GM12878 (cell line): ENCODE data around the gene AKT3. TPM values are rescaled to one million over a fixed set of nuclear protein-coding genes. Genes with fewer than 3 reads are reported as not detected.

ENCODE experiments used
- ATAC-seq: fragments of 200-7000 bp; cut with Tn5 transposase; 3 replicates; pipeline ENCODE4 v1.9.1; 2020; ENCODE audit warnings: mild to moderate bottlenecking, moderate library complexity
- BruUV-seq: library from RNA; stranded (reverse); fragments of 400-500 nt; replicated peaks from 2 replicates; lab custom pipeline; 2021; lab: Mats Ljungman, UMichigan
- CTCF ChIA-PET: fragments of 300-600 bp; sonication (Branson Sonifier 250); formaldehyde crosslinking; extraction: SDS; loops from one replicate; lab custom pipeline; 2021; ENCODE audit warnings: inconsistent platforms; lab: Yijun Ruan, JAX
- POLR2A ChIA-PET: fragments of 350-600 bp; formaldehyde crosslinking; extraction: SDS; loops from one replicate; lab custom pipeline; 2021; ENCODE audit warnings: inconsistent platforms; lab: Charles Lee
- RAD21 ChIA-PET: fragments of 300-600 bp; sonication (Branson Sonifier 250); formaldehyde crosslinking; loops from one replicate; lab custom pipeline; 2023; ENCODE audit warnings: antibody characterized with exemption; ENCODE audit not compliant: unreplicated experiment; lab: Charles Lee
- SMC1A ChIA-PET: fragments of 300-600 bp; sonication (Branson Sonifier 250); formaldehyde crosslinking; loops from one replicate; lab custom pipeline; 2023; ENCODE audit not compliant: unreplicated experiment, uncharacterized antibody; lab: Charles Lee
- DNase-seq: peaks from one replicate; pipeline ENCODE4 v3.0.0-alpha.2; 2011; ENCODE audit warnings: low read depth, low spot score
- FAIRE-seq: peaks from 3 replicates; lab custom pipeline; 2011; peaks lifted over from hg19 to GRCh38; lab: Jason Lieb, UNC
- H2AFZ ChIP-seq: 2 replicates; pipeline ENCODE4 v1.6.0; 2011; ENCODE audit warnings: low read depth, low read length, control low read depth; ENCODE audit not compliant: control insufficient read depth
- H3K27ac ChIP-seq: 2 replicates; pipeline ENCODE4 v1.5.1; 2011; ENCODE audit warnings: control low read depth; ENCODE audit not compliant: control insufficient read depth, insufficient read depth
- H3K27me3 ChIP-seq, 2 experiments: replicated peaks in 1 of 2; 2 replicates each; pipeline versions ENCODE4 v1.6.0 to v1.6.1; 2011; ENCODE audit warnings: low read length in 1 of 2; ENCODE audit not compliant: control insufficient read depth in 2 of 2, insufficient read depth in 2 of 2
- H3K36me3 ChIP-seq, 2 experiments: 2 replicates each; pipeline ENCODE4 v1.5.1; 2011; ENCODE audit warnings: low read length in 1 of 2; ENCODE audit not compliant: control insufficient read depth in 2 of 2, insufficient read depth in 2 of 2
- H3K4me1 ChIP-seq: 2 replicates; pipeline ENCODE4 v1.6.1; 2011; ENCODE audit warnings: mild to moderate bottlenecking, low read length, moderate library complexity, mixed read lengths; ENCODE audit not compliant: control insufficient read depth, insufficient read depth
- H3K4me2 ChIP-seq: 2 replicates; pipeline ENCODE4 v1.6.0; 2011; ENCODE audit warnings: control low read depth; ENCODE audit not compliant: control insufficient read depth, insufficient read depth
- H3K4me3 ChIP-seq: fragments of 200-600 bp; sonication (generic); 2 replicates; pipeline ENCODE4 v1.5.1; 2016
- H3K79me2 ChIP-seq: 2 replicates; pipeline ENCODE4 v1.6.0; 2011; ENCODE audit warnings: low read length; ENCODE audit not compliant: control insufficient read depth, insufficient read depth
- H3K9ac ChIP-seq: 2 replicates; pipeline ENCODE4 v1.8.0; 2011; ENCODE audit warnings: low read length, control low read depth, mixed read lengths; ENCODE audit not compliant: control insufficient read depth, insufficient read depth
- H3K9me3 ChIP-seq: replicated peaks from 3 replicates; pipeline ENCODE4 v1.5.1; 2011; ENCODE audit warnings: mild to moderate bottlenecking, low read length; ENCODE audit not compliant: control insufficient read depth, insufficient read depth
- H4K20me1 ChIP-seq: 2 replicates; pipeline ENCODE4 v1.6.0; 2011; ENCODE audit not compliant: control insufficient read depth, insufficient read depth
- BACH1 ChIP-seq: fragments of 450-650 bp; IDR thresholded peaks from 2 replicates; pipeline ENCODE4 v1.6.1; 2017; ENCODE audit warnings: mild to moderate bottlenecking, borderline replicate concordance
- CHD2 ChIP-seq: IDR thresholded peaks from 2 replicates; pipeline ENCODE4 v1.6.1; 2011; ENCODE audit warnings: low read depth, low read length, improper control_type of control experiment, borderline replicate concordance
- EZH2 ChIP-seq: IDR thresholded peaks from 2 replicates; pipeline ENCODE4 v1.6.1; 2012; ENCODE audit warnings: low read depth, mild to moderate bottlenecking, control low read depth, inconsistent platforms, low read length, borderline replicate concordance; ENCODE audit not compliant: control insufficient read depth
- FOXM1 ChIP-seq: IDR thresholded peaks from 2 replicates; pipeline ENCODE4 v1.6.1; 2012; ENCODE audit warnings: low read depth, mild to moderate bottlenecking, inconsistent platforms, low read length, moderate library complexity
- JUNB ChIP-seq: IDR thresholded peaks from 2 replicates; pipeline ENCODE4 v1.6.1; 2016; ENCODE audit warnings: antibody characterized with exemption, mild to moderate bottlenecking
- MEF2B ChIP-seq: fragments of 450-650 bp; IDR thresholded peaks from 2 replicates; pipeline ENCODE4 v1.6.1; 2018; ENCODE audit warnings: mild to moderate bottlenecking, moderate library complexity; ENCODE audit not compliant: partially characterized antibody, poor library complexity, severe bottlenecking
- RAD51 ChIP-seq: fragments of 450-650 bp; IDR thresholded peaks from 2 replicates; pipeline ENCODE4 v1.6.1; 2016; ENCODE audit warnings: moderate library complexity, mild to moderate bottlenecking, inconsistent platforms
- SMAD1 ChIP-seq: fragments of 450-650 bp; IDR thresholded peaks from 2 replicates; pipeline ENCODE4 v1.6.1; 2018; ENCODE audit warnings: mild to moderate bottlenecking, low read depth; ENCODE audit not compliant: partially characterized antibody
- SMC3 ChIP-seq: IDR thresholded peaks from 2 replicates; pipeline ENCODE4 v1.6.1; 2011; ENCODE audit warnings: low read length, improper control_type of control experiment, borderline replicate concordance
- YBX1 ChIP-seq: fragments of 450-650 bp; IDR thresholded peaks from 2 replicates; pipeline ENCODE4 v1.6.1; 2016; ENCODE audit warnings: antibody characterized with exemption
- ZNF24 ChIP-seq: fragments of 450-650 bp; IDR thresholded peaks from 2 replicates; pipeline ENCODE4 v1.6.1; 2017; ENCODE audit warnings: antibody characterized with exemption, mild to moderate bottlenecking
- ZNF274 ChIP-seq: IDR thresholded peaks from one replicate; pipeline ENCODE4 v1.8.0; 2011; ENCODE audit not compliant: insufficient read length, insufficient read depth
- WGBS: methylation state at CpG from one replicate; pipeline ENCODE4 v1.1.6; 2016; ENCODE audit warnings: low lambda C conversion rate; ENCODE audit not compliant: insufficient replicate concordance, insufficient coverage; ENCODE audit errors: missing lambda C conversion rate; 5-methylcytosine and 5-hydroxymethylcytosine counted together
- in situ Hi-C: fragments of 300-500 bp; cut with MboI; formaldehyde crosslinking; loops from 9 replicates; pipeline ENCODE4 v1.14.3; 2018; ENCODE audit warnings: mixed read lengths
- intact Hi-C: fragments of 100-400 bp; cut with micrococcal nuclease; formaldehyde crosslinking; loops from one replicate; pipeline ENCODE4 v1.14.2; 2022; ENCODE audit not compliant: unreplicated experiment
- polyA plus RNA-seq, 11 experiments: library from polyadenylated mRNA; depleted of rRNA in 4 of 11; unstranded in 6 of 11; stranded (reverse) in 5 of 11; fragments of >200 nt; fragmentation: Nextera tagmentation in 4 of 11; fragmentation: Illumina TruSeq in 1 of 11; extraction: Ambion mirVana in 4 of 11; extraction: Trizol in 1 of 11; gene quantifications; 1 replicate in 1 of 11; 2 replicates in 10 of 11; pipeline versions ENCODE4 v1.2.1 to v1.2.3, GENCODE V29; 2011 to 2016; ENCODE audit warnings: inconsistent platforms in 2 of 11, missing spikeins in 2 of 11, low read depth in 1 of 11
- total RNA-seq, 4 experiments: library from RNA; depleted of rRNA in 3 of 4; stranded (reverse); fragments of >200 nt in 3 of 4; fragmentation: Illumina TruSeq in 1 of 4; extraction: Trizol in 1 of 4; gene quantifications; 2 replicates each; pipeline versions ENCODE4 v1.2.1 to v1.2.3, GENCODE V29; 2013 to 2021
- TF ChIP-seq, protein P1 (sequence below): fragments of 450-650 bp; formaldehyde crosslinking; IDR thresholded peaks from 2 replicates; pipeline ENCODE4 v1.5.0; 2022; ENCODE audit warnings: mild to moderate bottlenecking, missing genetic modification characterization
- TF ChIP-seq, protein P2 (sequence below): fragments of 450-650 bp; formaldehyde crosslinking; IDR thresholded peaks from 2 replicates; pipeline ENCODE4 v1.4.0; 2022; ENCODE audit warnings: mild to moderate bottlenecking, moderate library complexity

The AKT3 gene
- total and polyA plus RNA-seq, 10 of the 15 experiments (the other 5 are each of a cell fraction or from before 2014, with no cell fraction given) = 0.03 to 0.56 (median 0.19) TPM

DNA sequence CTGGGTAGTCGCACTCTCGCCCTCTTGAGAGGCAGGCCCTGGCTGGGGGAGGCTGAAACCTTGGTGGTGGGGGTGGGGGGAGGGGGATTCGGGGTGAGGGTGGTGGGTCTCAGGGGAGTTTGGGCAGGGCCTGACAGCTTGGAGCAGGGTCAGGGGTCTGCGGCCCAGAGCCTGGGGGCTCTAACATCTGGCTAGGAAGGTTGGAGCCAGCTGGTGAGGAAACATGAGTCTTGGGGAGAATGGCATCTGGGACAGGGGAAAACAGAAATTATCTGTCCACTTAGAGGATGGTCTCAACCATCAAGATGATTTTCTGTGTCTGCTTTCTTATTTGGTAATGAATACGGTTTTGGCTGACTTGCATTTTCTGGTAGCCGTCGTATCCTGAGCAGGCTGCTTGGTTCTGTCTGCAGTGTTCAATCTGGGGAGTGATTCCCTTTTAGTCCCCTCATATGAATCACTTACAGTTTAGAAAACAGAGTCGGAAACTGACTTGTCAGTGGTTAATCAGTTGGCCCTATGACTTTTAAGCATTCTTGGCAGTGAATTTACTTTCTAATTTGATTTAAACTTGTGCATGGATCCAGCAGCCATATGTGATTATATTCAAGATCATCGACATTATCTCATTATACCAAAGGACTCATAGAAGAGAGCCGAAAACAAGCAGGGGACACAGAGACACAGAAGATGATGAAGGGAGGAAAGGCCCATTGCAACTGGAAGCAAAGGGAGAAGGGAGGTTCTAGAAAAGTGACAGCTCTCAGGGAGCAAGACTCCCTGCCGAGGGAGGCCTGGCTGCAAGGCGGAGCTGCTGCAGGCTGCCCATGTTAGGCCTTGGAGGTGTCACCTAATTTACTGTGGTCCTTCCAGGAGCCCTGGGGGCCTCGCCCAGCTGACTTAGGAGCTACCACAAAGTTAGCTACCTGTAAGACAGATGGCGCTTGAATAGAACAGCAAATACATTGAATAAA, 356.6 kb downstream of the AKT3 start (continued):
- TF ChIP-seq, protein P1, sequence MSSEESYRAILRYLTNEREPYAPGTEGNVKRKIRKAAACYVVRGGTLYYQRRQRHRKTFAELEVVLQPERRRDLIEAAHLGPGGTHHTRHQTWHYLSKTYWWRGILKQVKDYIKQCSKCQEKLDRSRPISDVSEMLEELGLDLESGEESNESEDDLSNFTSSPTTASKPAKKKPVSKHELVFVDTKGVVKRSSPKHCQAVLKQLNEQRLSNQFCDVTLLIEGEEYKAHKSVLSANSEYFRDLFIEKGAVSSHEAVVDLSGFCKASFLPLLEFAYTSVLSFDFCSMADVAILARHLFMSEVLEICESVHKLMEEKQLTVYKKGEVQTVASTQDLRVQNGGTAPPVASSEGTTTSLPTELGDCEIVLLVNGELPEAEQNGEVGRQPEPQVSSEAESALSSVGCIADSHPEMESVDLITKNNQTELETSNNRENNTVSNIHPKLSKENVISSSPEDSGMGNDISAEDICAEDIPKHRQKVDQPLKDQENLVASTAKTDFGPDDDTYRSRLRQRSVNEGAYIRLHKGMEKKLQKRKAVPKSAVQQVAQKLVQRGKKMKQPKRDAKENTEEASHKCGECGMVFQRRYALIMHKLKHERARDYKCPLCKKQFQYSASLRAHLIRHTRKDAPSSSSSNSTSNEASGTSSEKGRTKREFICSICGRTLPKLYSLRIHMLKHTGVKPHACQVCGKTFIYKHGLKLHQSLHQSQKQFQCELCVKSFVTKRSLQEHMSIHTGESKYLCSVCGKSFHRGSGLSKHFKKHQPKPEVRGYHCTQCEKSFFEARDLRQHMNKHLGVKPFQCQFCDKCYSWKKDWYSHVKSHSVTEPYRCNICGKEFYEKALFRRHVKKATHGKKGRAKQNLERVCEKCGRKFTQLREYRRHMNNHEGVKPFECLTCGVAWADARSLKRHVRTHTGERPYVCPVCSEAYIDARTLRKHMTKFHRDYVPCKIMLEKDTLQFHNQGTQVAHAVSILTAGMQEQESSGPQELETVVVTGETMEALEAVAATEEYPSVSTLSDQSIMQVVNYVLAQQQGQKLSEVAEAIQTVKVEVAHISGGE (CRISPR knock-in tag) = no peak
- TF ChIP-seq BACH1 = no peak
- TF ChIP-seq SMC3 = no peak
- no peak for TF ChIP-seq FOXM1

DNA sequence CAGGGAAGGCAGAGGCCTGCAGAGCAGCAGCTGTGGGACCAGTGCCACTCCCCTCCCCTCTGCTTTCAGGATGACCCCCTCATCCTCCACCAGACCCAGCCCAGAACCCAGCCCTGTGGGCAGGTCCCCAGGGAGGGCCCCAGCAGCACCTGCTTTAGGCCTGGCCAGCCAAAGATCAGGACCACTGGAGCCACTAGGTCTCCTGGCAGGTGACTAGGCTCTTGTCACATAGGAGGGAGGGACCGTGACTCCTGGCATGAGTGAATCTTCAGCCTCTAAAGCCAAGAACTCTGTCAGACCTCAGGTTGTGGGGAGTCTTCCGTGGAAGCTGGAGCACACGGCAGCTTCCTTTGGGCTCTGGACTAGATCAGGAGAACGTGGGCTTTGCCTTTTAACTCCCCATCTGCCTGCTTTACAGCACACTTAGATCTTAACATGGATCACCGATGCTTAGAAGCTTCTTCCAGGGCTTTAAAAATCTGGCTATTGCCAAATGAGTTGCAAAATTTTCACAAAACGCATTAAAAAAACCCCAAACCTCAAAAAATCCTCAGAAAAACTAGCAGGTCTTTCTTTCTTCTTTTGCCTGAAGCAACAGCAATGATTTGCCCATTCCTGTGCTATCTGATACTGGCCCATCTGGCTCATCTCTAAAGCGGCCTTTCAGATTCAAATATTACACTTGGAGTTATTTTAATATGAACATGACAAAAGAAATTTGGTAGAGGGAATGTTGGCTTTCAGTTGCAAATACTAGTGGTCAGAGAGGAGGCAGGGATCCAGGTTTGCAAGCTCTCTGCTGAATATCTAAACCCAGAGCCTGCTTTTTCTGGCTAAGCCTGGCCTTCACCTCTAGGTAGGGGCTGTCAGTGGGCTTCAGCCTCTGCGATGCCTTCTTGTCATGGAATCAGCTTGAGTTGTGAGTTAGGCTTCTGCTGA, 359.0 kb downstream of the AKT3 start:
- no peaks in the 10 kb centered on the region for H3K9me3 ChIP-seq
- H3K79me2 ChIP-seq = no peaks in the 10 kb centered on the region
- POLR2A ChIA-PET = no interaction called here
- H3K27me3 ChIP-seq = no peaks in the 10 kb centered on the region
- H4K20me1 ChIP-seq = no peaks in the 10 kb centered on the region
- no peaks in the 10 kb centered on the region for H3K4me1 ChIP-seq
- RAD21 ChIA-PET = no interaction called here
- H3K9ac ChIP-seq = no peak overlapping the region
- no peak overlapping the region for H3K4me3 ChIP-seq
- FAIRE-seq (no peak), ATAC-seq (no peak), DNase-seq (no peak)
- SMC1A ChIA-PET = no interaction called here
- no peak overlapping the region for H2AFZ ChIP-seq
- in situ Hi-C loops = no loop called here
- 87% methylated on average over 8 of the region's 8 CpGs for WGBS
- no peak overlapping the region for H3K27ac ChIP-seq
- intact Hi-C loops = no loop called here
- no peak overlapping the region for H3K4me2 ChIP-seq
- BruUV-seq = no TSS peak
- CTCF ChIA-PET = interaction anchor here (0.5 to 1.2 kb wide), 3 partner anchors 15 to 793 kb away, joined by 3 read pairs; no protein-coding TSS in a partner anchor
- H3K36me3 ChIP-seq = no peaks in the 10 kb centered on the region; a peak in 1 of 4 replicates
- TF ChIP-seq EZH2 = no peak
- no peak for TF ChIP-seq RAD51
- no peak for TF ChIP-seq ZNF24
- no peak for TF ChIP-seq ZNF274
- TF ChIP-seq, protein P2, sequence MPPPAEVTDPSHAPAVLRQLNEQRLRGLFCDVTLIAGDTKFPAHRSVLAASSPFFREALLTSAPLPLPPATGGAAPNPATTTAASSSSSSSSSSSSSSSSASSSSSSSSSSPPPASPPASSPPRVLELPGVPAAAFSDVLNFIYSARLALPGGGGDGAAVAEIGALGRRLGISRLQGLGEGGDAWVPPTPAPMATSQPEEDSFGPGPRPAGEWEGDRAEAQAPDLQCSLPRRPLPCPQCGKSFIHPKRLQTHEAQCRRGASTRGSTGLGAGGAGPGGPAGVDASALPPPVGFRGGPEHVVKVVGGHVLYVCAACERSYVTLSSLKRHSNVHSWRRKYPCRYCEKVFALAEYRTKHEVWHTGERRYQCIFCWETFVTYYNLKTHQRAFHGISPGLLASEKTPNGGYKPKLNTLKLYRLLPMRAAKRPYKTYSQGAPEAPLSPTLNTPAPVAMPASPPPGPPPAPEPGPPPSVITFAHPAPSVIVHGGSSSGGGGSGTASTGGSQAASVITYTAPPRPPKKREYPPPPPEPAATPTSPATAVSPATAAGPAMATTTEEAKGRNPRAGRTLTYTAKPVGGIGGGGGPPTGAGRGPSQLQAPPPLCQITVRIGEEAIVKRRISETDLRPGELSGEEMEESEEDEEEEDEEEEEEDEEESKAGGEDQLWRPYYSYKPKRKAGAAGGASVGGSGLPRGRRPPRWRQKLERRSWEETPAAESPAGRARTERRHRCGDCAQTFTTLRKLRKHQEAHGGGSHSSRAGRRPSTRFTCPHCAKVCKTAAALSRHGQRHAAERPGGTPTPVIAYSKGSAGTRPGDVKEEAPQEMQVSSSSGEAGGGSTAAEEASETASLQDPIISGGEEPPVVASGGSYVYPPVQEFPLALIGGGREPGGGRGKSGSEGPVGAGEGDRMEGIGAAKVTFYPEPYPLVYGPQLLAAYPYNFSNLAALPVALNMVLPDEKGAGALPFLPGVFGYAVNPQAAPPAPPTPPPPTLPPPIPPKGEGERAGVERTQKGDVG (CRISPR knock-in tag) = no peak
- TF ChIP-seq SMAD1 = no peak
- TF ChIP-seq YBX1 = no peak
- no peak for TF ChIP-seq MEF2B
- TF ChIP-seq CHD2 = no peak
- TF ChIP-seq JUNB = no peak
